B cell (primary cell): ENCODE data around the gene C2CD4C.

Source experiments
- EZH2 ChIP-seq: IDR thresholded peaks from 2 replicates; pipeline ENCODE4 v1.6.1; 2012; ENCODE audit warnings: borderline replicate concordance, low read depth, mild to moderate bottlenecking, moderate library complexity, low read length; ENCODE audit not compliant: insufficient read depth, poor library complexity, severe bottlenecking
- TF ChIP-seq, protein P1 (sequence below): fragments of 200-600 bp; IDR thresholded peaks from one replicate; pipeline ENCODE4 v1.8.0; 2022; ENCODE audit warnings: antibody characterized with exemption, mild to moderate bottlenecking

GRCh38 chr19:408441-408901, 476 bp downstream of the C2CD4C start:
- TF ChIP-seq, protein P1, sequence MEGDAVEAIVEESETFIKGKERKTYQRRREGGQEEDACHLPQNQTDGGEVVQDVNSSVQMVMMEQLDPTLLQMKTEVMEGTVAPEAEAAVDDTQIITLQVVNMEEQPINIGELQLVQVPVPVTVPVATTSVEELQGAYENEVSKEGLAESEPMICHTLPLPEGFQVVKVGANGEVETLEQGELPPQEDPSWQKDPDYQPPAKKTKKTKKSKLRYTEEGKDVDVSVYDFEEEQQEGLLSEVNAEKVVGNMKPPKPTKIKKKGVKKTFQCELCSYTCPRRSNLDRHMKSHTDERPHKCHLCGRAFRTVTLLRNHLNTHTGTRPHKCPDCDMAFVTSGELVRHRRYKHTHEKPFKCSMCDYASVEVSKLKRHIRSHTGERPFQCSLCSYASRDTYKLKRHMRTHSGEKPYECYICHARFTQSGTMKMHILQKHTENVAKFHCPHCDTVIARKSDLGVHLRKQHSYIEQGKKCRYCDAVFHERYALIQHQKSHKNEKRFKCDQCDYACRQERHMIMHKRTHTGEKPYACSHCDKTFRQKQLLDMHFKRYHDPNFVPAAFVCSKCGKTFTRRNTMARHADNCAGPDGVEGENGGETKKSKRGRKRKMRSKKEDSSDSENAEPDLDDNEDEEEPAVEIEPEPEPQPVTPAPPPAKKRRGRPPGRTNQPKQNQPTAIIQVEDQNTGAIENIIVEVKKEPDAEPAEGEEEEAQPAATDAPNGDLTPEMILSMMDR, result no peak
- no peak for TF ChIP-seq EZH2
